ENCODE results near the gene INAFM2. TPM values are rescaled to one million over a fixed set of nuclear protein-coding genes. Genes with fewer than 3 reads are reported as not detected.

INAFM2 gene
- polyA plus RNA-seq, 2 donors: 6.4 to 7.0 TPM

DNA sequence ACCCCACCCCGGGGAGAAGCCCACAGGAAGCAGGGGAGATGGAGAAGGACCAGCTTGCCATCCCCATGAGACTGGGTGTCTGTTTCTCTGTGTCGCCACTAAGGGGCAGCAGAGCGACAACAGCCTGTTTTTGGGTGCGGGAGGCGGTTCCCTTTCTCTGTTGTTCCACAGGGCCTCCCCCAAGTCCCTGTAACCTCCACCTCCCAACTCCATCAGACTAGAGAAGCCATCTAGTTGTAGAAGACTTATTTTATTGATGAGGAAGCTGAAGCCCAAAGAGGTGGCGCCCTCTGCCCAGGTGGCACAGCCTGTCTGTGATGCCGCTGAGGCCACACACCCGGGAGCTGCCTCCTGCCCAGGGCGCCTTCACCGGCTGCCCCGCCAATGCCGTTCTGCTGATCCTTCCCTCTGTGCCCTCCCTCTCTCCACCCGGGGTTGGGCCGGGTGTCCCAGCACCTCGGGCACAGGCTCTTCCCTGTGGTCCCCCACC, 21.2 kb downstream of the INAFM2 start:
- WGBS, 2 donors: 31 to 32% methylated on average over 15 of the region's 15 CpGs
- peaks cover 5 to 47% of the 10 kb centered on the region in 2 donors for H3K4me1 ChIP-seq (ENCODE audit: control insufficient read depth in 2 of 2, insufficient read depth in 2 of 2, low read length in 1 of 2)
- no peaks in the 10 kb centered on the region for H3K36me3 ChIP-seq (ENCODE audit: control insufficient read depth in 2 of 2, insufficient read depth in 2 of 2, low read length in 1 of 2)
- H3K27me3 ChIP-seq (ENCODE audit: control insufficient read depth in 1 of 2, insufficient read depth in 2 of 2, low read length in 2 of 2): no peaks in the 10 kb centered on the region
- no peaks in the 10 kb centered on the region for H3K9me3 ChIP-seq (ENCODE audit: control insufficient read depth in 2 of 2, insufficient read depth in 1 of 2, low read depth in 1 of 2, low read length in 1 of 2)
- no peak overlapping the region for H3K4me3 ChIP-seq (ENCODE audit: low read depth in 1 of 2, low read length in 2 of 2)
- H3K27ac ChIP-seq (ENCODE audit: low read depth in 2 of 2, low read length in 1 of 2): peak overlapping the region in 1 of 2 donors; percentile 96

DNA sequence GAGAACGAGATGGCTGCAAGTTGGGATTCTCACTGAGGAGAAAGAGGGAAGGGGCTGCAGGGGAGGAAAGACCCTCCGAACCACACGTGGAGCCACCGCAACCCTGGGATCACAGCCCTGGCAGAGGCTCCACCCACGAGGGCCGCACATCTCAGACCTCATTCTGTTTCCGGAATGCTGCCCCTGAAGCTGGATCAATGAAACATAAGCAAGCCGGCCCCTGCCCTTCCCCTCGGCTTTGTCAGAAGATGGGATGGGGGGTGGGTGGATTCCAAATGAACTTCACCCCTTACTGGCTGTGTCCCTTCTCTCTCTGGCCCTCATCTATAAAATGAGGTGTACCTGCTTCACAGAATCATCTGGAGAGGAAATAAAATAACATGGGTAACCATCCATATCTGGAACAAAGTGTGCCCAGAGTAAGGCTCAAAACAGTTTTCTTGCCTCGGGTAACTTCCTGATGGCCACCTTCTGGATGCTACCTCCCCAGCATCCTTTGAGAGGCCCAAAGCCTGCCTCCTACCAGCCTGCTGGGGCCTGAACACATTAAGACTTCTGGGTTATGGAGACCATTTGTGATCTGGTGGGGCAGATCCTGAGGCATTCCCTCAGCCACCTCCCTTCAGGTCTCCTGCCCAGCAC, 21.9 kb downstream of the INAFM2 start:
- no peaks in the 10 kb centered on the region for H3K27me3 ChIP-seq (ENCODE audit: control insufficient read depth in 1 of 2, insufficient read depth in 2 of 2, low read length in 2 of 2)
- no peaks in the 10 kb centered on the region for H3K9me3 ChIP-seq (ENCODE audit: control insufficient read depth in 2 of 2, insufficient read depth in 1 of 2, low read depth in 1 of 2, low read length in 1 of 2)
- no peaks in the 10 kb centered on the region for H3K36me3 ChIP-seq (ENCODE audit: control insufficient read depth in 2 of 2, insufficient read depth in 2 of 2, low read length in 1 of 2)
- 68 to 74% methylated on average over 10 of the region's 10 CpGs for WGBS, 2 donors
- H3K4me3 ChIP-seq (ENCODE audit: low read depth in 1 of 2, low read length in 2 of 2): no peak overlapping the region
- peaks cover 5 to 42% of the 10 kb centered on the region in 2 donors for H3K4me1 ChIP-seq (ENCODE audit: control insufficient read depth in 2 of 2, insufficient read depth in 2 of 2, low read length in 1 of 2)
- peak overlapping the region; percentile 75 to 82 for H3K27ac ChIP-seq (ENCODE audit: low read depth in 2 of 2, low read length in 1 of 2)

GRCh38 chr15:40345867-40346578, 22.5 kb downstream of the INAFM2 start:
- Histone ChIP-seq H3K9me3 (ENCODE audit: control insufficient read depth in 2 of 2, insufficient read depth in 1 of 2, low read depth in 1 of 2, low read length in 1 of 2) (no peaks in the 10 kb centered on the region), H3K27me3 (ENCODE audit: control insufficient read depth in 1 of 2, insufficient read depth in 2 of 2, low read length in 2 of 2) (no peaks in the 10 kb centered on the region), H3K27ac (ENCODE audit: low read depth in 2 of 2, low read length in 1 of 2) (peak overlapping the region; percentile 75 to 82), H3K4me1 (ENCODE audit: control insufficient read depth in 2 of 2, insufficient read depth in 2 of 2, low read length in 1 of 2) (peaks cover 5 to 40% of the 10 kb centered on the region in 2 donors), H3K36me3 (ENCODE audit: control insufficient read depth in 2 of 2, insufficient read depth in 2 of 2, low read length in 1 of 2) (no peaks in the 10 kb centered on the region), H3K4me3 (ENCODE audit: low read depth in 1 of 2, low read length in 2 of 2) (no peak overlapping the region)
- WGBS, 2 donors: 63 to 72% methylated on average over 6 of the region's 6 CpGs

GRCh38 chr15:40346579-40347558, 23.4 kb downstream of the INAFM2 start:
- peaks cover 5 to 39% of the 10 kb centered on the region in 2 donors for H3K4me1 ChIP-seq (ENCODE audit: control insufficient read depth in 2 of 2, insufficient read depth in 2 of 2, low read length in 1 of 2)

GRCh38 chr15:40347559-40348473, 24.3 kb downstream of the INAFM2 start:
- Histone ChIP-seq H3K27ac (ENCODE audit: low read depth in 2 of 2, low read length in 1 of 2) (peak overlapping the region; percentile 74 to 82), H3K4me3 (ENCODE audit: low read depth in 1 of 2, low read length in 2 of 2) (no peak overlapping the region), H3K9me3 (ENCODE audit: control insufficient read depth in 2 of 2, insufficient read depth in 1 of 2, low read depth in 1 of 2, low read length in 1 of 2) (no peaks in the 10 kb centered on the region), H3K36me3 (ENCODE audit: control insufficient read depth in 2 of 2, insufficient read depth in 2 of 2, low read length in 1 of 2) (no peaks in the 10 kb centered on the region), H3K4me1 (ENCODE audit: control insufficient read depth in 2 of 2, insufficient read depth in 2 of 2, low read length in 1 of 2) (peaks cover 5 to 38% of the 10 kb centered on the region in 2 donors), H3K27me3 (ENCODE audit: control insufficient read depth in 1 of 2, insufficient read depth in 2 of 2, low read length in 2 of 2) (no peaks in the 10 kb centered on the region)
- 73 to 81% methylated on average over 11 of the region's 11 CpGs for WGBS, 2 donors

More at GRCh38 chr15:40346579-40347558, 23.4 kb downstream of the INAFM2 start:
- H3K27ac ChIP-seq (ENCODE audit: low read depth in 2 of 2, low read length in 1 of 2): peak overlapping the region; percentile 74 to 82
- H3K9me3 ChIP-seq (ENCODE audit: control insufficient read depth in 2 of 2, insufficient read depth in 1 of 2, low read depth in 1 of 2, low read length in 1 of 2): no peaks in the 10 kb centered on the region
- 85 to 86% methylated on average over 15 of the region's 15 CpGs for WGBS, 2 donors
- H3K36me3 ChIP-seq (ENCODE audit: control insufficient read depth in 2 of 2, insufficient read depth in 2 of 2, low read length in 1 of 2): no peaks in the 10 kb centered on the region
- no peak overlapping the region for H3K4me3 ChIP-seq (ENCODE audit: low read depth in 1 of 2, low read length in 2 of 2)
- no peaks in the 10 kb centered on the region for H3K27me3 ChIP-seq (ENCODE audit: control insufficient read depth in 1 of 2, insufficient read depth in 2 of 2, low read length in 2 of 2)

- WGBS, 2 donors: 83 to 85% methylated on average over 5 of the region's 5 CpGs
- Histone ChIP-seq H3K9me3 (ENCODE audit: control insufficient read depth in 2 of 2, insufficient read depth in 1 of 2, low read depth in 1 of 2, low read length in 1 of 2) (no peaks in the 10 kb centered on the region), H3K27ac (ENCODE audit: low read depth in 2 of 2, low read length in 1 of 2) (peak overlapping the region; percentile 30 to 82), H3K4me3 (ENCODE audit: low read depth in 1 of 2, low read length in 2 of 2) (no peak overlapping the region), H3K36me3 (ENCODE audit: control insufficient read depth in 2 of 2, insufficient read depth in 2 of 2, low read length in 1 of 2) (no peaks in the 10 kb centered on the region), H3K4me1 (ENCODE audit: control insufficient read depth in 2 of 2, insufficient read depth in 2 of 2, low read length in 1 of 2) (peaks cover 5 to 34% of the 10 kb centered on the region in 2 donors), H3K27me3 (ENCODE audit: control insufficient read depth in 1 of 2, insufficient read depth in 2 of 2, low read length in 2 of 2) (no peaks in the 10 kb centered on the region)
Measured at GRCh38 chr15:40348474-40348870, 25.0 kb downstream of the INAFM2 start.

DNA sequence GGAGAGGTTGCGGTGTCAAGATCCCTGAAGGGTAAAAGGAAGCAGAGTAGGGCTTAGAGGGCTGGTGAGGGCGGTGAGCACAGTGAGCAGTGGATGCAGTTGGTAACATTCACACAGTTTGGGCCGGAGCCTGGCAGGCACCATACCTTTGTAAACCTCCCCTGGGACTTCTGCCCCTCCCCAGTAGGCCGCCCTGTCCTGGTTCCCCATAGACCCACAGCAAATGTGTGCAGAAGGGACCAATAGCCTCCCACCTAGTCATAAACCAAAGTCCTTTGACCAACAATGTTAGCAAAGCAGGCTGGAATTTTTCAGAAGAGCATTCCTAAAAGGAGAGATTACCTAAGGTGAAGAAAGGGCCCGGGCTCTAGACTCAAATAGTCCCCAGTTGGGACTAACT, 25.7 kb downstream of the INAFM2 start:
- WGBS, 2 donors: 86 to 96% methylated on average over 5 of the region's 5 CpGs
- Histone ChIP-seq H3K4me1 (ENCODE audit: control insufficient read depth in 2 of 2, insufficient read depth in 2 of 2, low read length in 1 of 2) (peaks cover 7 to 27% of the 10 kb centered on the region in 2 donors), H3K36me3 (ENCODE audit: control insufficient read depth in 2 of 2, insufficient read depth in 2 of 2, low read length in 1 of 2) (no peaks in the 10 kb centered on the region), H3K27ac (ENCODE audit: low read depth in 2 of 2, low read length in 1 of 2) (no peak overlapping the region), H3K27me3 (ENCODE audit: control insufficient read depth in 1 of 2, insufficient read depth in 2 of 2, low read length in 2 of 2) (no peaks in the 10 kb centered on the region), H3K9me3 (ENCODE audit: control insufficient read depth in 2 of 2, insufficient read depth in 1 of 2, low read depth in 1 of 2, low read length in 1 of 2) (no peaks in the 10 kb centered on the region), H3K4me3 (ENCODE audit: low read depth in 1 of 2, low read length in 2 of 2) (no peak overlapping the region)

DNA sequence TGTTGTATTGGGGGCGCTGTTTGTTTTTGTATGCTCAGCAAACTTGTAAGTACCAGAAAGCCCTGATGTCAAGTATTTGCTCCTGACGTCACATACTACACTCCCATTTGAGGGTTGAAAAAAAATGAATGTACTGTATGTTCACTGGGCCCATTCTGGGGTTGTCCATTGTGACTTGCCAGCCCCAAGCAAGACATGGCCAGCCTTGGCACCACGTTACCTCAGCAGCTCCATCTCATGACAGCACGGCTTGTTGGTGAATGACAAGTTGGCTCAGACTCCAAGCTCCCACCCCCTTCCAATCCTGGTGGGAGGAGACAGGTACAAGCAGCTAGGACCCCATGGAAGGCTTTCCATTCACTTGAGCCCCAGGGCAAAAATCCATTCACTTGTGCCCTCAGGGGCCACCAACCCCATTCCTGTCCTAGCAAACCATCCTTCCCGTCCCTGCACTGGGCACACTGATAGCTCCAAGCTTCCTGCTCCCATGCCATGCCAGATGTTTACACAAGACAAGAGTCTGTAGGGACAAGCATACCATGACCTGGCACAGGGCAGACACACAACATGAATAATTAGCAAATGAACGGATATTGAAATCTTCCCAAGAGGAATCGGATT, 28.9 kb downstream of the INAFM2 start:
- no peaks in the 10 kb centered on the region for H3K9me3 ChIP-seq (ENCODE audit: control insufficient read depth in 2 of 2, insufficient read depth in 1 of 2, low read depth in 1 of 2, low read length in 1 of 2)
- no peaks in the 10 kb centered on the region for H3K27me3 ChIP-seq (ENCODE audit: control insufficient read depth in 1 of 2, insufficient read depth in 2 of 2, low read length in 2 of 2)
- peaks cover 2 to 12% of the 10 kb centered on the region in 2 donors for H3K4me1 ChIP-seq (ENCODE audit: control insufficient read depth in 2 of 2, insufficient read depth in 2 of 2, low read length in 1 of 2)
- 73 to 74% methylated on average over 7 of the region's 7 CpGs for WGBS, 2 donors
- no peak overlapping the region for H3K4me3 ChIP-seq (ENCODE audit: low read depth in 1 of 2, low read length in 2 of 2)
- no peaks in the 10 kb centered on the region for H3K36me3 ChIP-seq (ENCODE audit: control insufficient read depth in 2 of 2, insufficient read depth in 2 of 2, low read length in 1 of 2)
- H3K27ac ChIP-seq (ENCODE audit: low read depth in 2 of 2, low read length in 1 of 2): no peak overlapping the region

Data from esophagus (tissue), 2 donors.